GM19193 (cell line): ENCODE measurements around the gene RNF220.

Experiments used
- POLR2A ChIP-seq: IDR thresholded peaks from 4 replicates; pipeline ENCODE4 v1.6.1; 2011; ENCODE audit not compliant: insufficient read depth, insufficient read length; ENCODE audit errors: extremely low read depth

The RNF220 gene

DNA sequence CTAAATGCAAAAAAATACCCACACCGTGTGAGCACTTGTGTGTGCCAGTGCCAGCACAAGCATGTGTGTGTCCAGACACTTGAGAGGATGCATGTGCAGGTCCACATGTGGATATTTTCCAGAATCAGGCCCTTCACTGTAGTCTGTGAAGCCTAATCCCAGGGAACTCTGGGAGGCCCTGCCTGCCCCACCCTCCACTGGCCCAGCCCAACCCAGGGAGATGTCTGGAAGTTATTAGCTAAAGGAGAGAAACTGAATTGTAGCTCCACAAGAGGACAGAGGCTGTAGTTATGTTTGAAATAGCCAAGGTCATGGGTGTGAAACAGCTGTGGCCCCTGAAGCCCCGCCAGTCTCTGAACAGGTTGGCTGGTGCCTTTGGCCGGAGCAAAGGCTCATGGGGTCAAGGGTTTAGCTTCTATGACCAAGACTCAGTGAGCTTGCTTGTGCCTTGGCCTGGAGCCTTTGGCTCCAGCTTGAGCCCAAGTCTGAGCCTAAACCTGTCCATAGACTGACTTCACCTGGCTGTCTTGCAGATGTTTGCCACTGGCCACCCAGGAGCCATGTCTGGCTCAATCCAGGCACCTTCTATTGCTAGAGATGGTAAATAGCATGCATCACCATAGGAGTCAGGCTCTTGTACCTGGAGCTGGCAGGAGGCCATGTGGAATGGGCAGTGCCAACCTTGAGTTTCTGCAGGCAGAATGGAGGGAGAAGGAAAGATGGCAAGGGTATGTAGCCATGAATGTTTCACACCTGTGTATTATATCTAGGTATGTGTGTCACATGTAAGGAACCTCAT, 199.3 kb downstream of the RNF220 start:
- TF ChIP-seq POLR2A = no peak

DNA sequence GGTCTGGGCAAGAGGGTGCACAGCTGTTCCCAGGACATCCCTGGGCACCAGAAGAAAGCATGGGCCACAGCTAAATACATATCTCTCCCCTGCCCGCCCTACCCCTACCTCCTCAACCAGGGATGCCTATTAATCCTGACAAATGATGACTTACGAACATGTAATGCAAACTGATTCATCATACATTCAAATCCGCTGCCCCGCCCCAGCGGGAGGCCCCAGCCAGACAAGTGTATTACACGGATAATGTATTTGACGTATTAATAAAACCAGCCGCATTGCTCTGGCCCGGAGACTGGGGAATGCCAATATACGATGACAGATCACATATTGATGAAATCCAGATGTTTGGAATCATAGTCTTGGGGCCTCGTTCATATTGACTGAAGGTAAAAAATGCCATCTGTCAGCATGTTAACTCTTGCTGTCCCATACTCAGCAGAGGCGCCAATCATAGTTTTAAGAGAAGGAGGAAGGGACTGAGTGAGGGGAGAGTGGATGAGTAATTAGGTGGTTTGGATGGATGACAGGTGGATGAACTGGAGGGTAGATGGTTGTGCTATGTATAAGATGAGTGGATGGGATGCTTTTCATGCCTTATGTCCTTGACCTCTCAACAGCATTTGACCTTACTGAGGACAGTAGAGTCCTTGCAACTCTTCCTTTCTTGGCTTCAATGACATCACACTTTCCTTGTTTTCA, 201.0 kb downstream of the RNF220 start:
- no peak for TF ChIP-seq POLR2A

DNA sequence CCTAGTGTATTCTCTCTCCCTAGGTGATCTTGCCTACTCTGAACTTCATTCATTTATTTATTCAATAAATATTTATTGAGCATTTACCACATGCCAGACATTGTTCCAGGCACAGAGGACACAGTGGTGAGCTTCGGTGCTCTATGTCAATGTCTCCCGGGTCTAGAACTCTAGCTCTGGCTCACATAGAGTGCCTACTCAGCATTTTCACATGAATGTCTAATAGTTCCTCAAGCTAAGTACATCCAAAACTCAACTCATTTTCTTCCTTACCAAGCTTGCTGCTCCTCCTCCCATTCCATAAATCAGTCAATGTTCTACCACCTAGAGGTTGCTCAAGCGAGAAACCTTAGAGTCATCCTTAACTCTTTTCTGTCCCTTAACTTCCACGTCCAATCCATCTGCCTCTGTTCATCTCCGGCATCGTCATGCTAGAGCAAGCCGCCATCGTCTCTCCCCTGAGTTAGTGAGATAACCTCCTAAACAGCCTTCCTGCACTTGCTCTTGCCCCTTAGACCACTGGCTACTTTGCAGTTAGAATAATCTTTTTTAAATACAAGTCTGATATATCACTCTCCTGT, 201.7 kb downstream of the RNF220 start:
- no peak for TF ChIP-seq POLR2A

DNA sequence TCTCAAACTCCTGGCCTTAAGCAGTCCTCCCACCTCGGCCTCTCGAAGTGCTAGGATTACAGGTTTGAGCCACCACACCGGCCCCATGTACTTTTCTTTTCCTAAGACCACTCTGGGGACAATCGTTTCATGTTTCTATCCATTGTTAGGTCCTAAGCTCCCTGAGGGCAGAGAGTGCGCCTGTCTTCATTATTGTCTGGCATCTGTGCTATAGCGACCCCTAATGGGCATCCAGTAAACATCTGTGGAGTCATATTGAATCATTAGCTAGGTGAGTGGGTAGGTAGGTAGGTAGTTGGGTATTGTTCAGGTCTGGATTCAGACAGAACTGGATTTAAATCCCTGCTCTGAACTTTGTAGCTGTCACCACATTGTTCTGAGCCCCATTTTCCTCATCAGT, 203.1 kb downstream of the RNF220 start:
- TF ChIP-seq POLR2A = no peak

DNA sequence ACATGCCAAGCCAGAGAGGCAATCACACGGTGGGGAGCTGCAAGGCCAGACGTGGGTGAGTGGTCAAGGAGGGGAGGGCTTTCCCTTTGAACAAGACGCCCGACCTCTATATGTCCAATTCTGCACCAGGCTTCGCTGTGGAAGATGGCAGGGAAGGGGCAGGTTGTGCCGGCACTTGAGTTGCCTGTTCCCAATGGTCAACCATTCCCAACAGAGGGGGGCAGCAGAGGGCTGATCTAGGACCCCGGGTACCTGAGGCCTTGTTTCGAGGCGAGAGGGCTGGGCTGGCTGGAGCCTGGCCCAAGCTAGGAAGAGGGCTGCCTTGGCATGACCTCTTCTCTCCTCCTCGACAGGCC, 204.3 kb downstream of the RNF220 start:
- no peak for TF ChIP-seq POLR2A

DNA sequence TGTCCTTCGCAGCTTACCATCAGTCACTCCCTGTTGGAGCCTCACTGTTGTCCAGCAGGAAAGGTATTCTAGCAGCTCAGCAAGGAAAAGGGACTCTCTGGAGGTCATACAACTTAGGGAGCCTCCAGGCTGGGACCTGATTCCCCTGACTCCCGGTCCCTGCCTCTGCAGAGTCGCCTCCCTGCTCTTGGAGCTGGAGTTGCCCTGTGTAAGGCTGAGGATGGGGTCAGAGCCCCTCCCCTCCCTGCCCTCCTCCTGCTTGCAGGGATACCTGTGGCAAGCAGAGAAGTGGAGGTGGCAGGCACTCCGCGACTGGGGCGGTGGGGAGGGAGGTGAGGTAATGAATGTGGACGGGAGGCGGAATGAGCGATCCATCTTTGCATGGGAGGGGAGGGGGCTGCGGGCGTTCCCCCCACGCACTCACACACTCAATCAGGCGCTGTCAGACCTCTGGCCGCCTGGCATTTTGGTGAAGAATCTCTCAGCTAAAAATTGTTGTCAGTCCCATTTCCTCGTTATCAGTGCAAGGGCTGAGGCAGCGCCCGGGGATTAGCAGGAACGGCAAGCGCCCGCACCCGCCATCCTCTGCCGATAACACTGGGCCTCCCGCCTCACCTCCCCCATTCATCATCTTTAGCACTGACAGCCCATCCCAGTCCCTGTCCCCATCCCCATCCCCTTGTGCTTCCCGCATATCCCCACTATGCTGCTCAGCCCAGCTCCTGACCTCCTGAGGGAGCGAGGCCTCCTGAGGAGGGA, 204.9 kb downstream of the RNF220 start:
- no peak for TF ChIP-seq POLR2A

DNA sequence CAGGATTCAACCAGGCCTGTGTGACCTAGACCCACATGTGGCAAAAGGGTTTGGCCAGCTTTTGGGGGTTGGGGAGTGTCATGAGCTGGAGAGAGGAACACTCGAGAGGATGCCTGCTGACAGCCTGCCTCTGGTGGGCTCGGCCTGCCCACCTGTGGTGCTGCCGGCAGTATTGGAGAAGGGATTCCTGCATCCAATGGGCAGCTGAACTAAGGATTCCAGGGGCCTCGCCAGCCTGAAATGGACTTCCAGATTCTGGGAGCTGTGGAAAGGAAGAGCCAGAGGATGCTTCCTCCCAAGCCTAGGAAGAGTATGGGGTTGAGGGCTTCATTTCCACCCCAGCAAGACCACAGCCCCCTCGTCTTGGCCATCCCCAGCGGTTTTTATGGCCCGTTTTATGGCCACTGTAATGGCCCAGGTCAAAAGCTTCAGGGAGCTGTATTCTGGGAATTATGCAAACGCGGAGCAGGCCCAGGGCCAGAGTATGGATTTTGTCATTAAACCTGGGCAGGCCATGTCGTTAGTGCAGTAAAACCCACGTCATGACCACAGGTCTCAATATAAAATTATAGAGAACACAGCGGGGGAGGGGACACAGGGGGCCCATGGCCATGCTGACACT, 205.6 kb downstream of the RNF220 start:
- no peak for TF ChIP-seq POLR2A

DNA sequence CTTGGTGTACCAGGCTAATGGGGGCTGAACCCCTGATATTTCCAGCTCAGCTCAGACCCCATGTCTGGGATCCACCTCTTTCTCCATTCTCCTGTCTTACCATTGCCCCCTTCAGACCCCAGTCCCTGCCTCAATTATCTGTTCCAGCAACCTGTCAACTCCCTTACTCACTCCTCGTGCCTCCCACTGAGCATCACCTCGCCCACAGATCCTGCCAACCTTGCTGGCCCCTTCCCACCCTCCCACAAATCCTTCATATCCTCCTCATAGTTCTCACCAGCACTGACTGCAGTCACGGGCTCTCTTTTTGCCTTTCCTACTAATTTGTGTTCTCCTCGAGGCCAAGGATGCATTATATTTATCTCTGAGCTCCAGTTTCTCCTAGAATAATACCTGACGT, 206.4 kb downstream of the RNF220 start:
- TF ChIP-seq POLR2A = no peak

DNA sequence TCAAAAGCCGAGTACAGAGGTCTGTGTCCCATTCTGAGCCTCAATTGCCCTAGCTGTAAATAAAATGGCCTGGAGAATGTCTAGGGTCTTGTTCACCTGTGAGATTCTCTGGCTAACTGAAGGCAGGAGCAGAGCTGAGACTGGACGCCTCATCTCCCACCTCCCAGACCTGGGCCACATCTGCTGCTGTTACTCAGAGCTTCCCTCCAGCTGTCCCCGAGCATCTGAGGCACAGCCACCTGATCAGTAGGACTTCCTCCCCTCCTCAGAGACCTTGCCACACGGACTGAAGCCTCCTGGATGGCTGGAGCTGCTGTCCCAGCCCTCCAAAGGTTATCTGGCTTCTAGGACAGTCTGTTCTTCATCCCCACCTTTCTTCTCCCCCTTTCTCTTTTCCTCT, 206.8 kb downstream of the RNF220 start:
- no peak for TF ChIP-seq POLR2A

DNA sequence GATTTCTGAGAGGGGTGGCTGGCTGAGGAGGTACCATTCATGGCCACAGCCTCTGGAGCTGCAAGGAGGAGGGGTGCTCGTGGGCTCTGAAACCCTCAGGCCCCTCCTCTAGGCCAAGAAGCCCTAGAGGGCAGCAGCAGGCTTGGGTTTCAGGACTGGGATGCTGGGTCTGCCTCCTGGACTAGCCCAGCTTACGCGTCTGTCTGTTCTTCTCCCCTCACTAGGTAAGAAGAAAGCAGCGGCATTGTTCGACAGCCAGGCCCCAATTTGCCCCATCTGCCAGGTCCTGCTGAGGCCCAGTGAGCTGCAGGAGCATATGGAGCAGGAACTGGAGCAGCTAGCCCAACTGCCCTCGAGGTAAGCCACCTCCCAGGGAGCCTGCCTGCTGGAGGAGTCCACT, 208.9 kb downstream of the RNF220 start:
- TF ChIP-seq POLR2A = no peak

DNA sequence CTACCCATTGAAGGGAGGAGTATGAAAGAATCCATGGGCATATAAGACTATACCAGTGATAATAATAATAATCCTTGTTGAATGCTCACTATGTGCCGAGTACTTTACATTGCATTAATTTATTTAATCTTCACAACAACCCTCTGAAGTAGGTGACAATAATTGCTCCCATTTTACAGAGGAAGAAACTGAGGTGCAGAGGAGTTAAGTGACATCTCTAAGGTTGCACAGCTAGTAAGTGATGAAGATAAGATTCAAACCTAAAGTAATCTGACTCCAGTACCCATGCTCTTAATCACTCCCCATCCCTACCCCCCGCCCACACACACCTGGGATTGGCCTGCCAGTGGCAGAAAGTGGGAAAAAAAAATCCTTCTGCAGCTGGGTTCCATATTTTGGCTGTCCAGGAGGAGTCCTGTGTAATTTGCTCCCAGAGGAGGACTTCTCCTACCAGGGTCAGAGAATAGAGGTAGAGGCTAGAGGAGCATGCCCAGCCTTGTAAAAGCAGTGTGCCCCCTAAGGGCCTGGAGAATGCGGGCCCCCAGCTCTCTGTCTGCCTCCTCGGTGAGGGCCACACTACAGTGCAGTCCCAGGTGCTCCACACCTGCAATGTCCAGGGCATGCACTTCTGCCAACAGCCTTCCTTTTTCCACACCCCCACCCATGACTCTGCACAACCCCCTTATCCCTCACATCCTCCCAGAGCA, 211.4 kb downstream of the RNF220 start:
- TF ChIP-seq POLR2A = no peak

DNA sequence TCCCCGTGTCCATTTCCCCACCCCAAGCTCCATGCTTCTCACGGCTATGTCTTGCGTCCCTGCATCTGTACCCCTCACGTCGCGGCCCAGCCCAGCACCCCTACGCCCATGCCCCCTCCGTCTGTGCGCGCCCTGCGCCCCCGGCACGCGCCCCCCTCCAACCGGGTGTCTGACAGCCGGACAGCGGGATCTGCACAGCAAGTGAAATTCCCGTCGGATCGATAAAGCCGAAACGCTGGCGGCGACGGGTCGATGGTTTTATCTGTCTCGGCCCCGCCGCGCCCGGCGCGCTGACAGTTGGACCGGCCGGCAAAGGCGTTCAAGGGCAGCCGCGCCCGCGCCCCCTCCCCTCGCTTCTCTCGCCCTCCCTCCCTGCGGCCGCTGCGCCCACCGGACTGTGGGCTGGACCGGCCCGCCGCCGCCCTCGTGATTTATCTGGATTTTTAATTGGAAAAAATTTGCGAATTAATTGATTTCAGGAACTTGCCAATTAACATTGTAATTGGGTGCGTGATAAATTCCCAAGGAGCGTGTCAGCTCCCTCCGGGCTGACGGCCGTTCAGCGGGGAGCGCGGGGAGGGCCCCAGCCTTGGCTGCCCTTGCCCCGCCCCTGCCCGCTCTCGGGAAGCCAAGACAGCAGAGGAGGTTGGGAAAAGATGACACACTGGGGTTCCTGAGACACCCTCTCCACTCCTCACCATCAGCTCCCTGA, 212.1 kb downstream of the RNF220 start:
- no peak for TF ChIP-seq POLR2A

DNA sequence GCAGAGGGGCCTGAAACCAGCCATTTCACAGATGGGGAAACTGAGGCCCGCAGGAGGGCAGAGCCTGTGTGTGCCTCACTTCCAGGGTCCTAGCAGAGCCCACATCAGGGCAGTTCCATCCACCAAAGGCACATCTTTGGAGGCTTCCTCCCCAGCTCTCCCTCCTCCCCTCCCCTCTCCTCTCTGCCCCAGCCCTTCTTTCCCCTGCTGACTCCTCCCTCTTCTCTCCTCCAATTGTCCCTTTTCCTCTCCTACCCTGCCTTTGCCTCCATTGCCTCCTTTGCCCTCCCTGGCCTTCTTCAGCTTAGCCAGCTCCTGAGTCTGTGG, 212.6 kb downstream of the RNF220 start:
- no peak for TF ChIP-seq POLR2A
